Endodermal cell (in vitro differentiated cells): ENCODE data around the gene PAN2. TPM values are rescaled to one million over a fixed set of nuclear protein-coding genes. Genes with fewer than 3 reads are reported as not detected.
A peak's percentile ranks its signal among the peaks of the same experiment; 100 is the strongest.
"Not testable (repeated sequence)": the region's sequence is repeated elsewhere in the genome, so short reads cannot be mapped to it uniquely, and the experiment has no call there.

ENCODE experiments used
- DNase-seq: peaks from one replicate; pipeline ENCODE4 v3.0.0-alpha.2; 2017
- H3K27ac ChIP-seq: 2 replicates; pipeline ENCODE4 v1.5.1; 2013; ENCODE audit warnings: mild to moderate bottlenecking, low read depth, low read length, moderate library complexity
- H3K27me3 ChIP-seq: 2 replicates; pipeline ENCODE4 v1.6.1; 2013; ENCODE audit warnings: mild to moderate bottlenecking, low read length, moderate library complexity; ENCODE audit not compliant: insufficient read depth, control insufficient read depth, poor library complexity, severe bottlenecking
- H3K36me3 ChIP-seq: 2 replicates; pipeline ENCODE4 v1.7.0; 2013; ENCODE audit warnings: mild to moderate bottlenecking, low read length, moderate library complexity; ENCODE audit not compliant: control insufficient read depth, insufficient read depth
- H3K4me1 ChIP-seq: one replicate; pipeline ENCODE4 v1.7.0; 2013; ENCODE audit warnings: low read length; ENCODE audit not compliant: control insufficient read depth, insufficient read depth
- H3K4me3 ChIP-seq: 2 replicates; pipeline ENCODE4 v1.5.1; 2013; ENCODE audit warnings: mild to moderate bottlenecking, low read length, moderate library complexity
- H3K9ac ChIP-seq: 2 replicates; pipeline ENCODE4 v1.6.1; 2013; ENCODE audit warnings: mild to moderate bottlenecking, low read length, moderate library complexity; ENCODE audit not compliant: poor library complexity, severe bottlenecking; ENCODE audit errors: extremely low read depth
- H3K9me3 ChIP-seq: 2 replicates; pipeline ENCODE4 v1.6.1; 2013; ENCODE audit warnings: mild to moderate bottlenecking, low read length, moderate library complexity; ENCODE audit not compliant: control insufficient read depth
- H3K27ac Mint-ChIP-seq: 2 replicates; pipeline ENCODE4 v1.8.0; 2020; ENCODE audit warnings: mixed read lengths
- H3K27me3 Mint-ChIP-seq: 2 replicates; pipeline ENCODE4 v1.8.0; 2021; ENCODE audit warnings: mild to moderate bottlenecking, mixed read lengths; ENCODE audit not compliant: insufficient read depth
- H3K36me3 Mint-ChIP-seq: 2 replicates; pipeline ENCODE4 v1.8.0; 2020; ENCODE audit warnings: low read depth, mixed read lengths
- H3K4me1 Mint-ChIP-seq: 2 replicates; pipeline ENCODE4 v1.8.0; 2020; ENCODE audit warnings: mixed read lengths
- H3K4me3 Mint-ChIP-seq: 2 replicates; pipeline ENCODE4 v1.8.0; 2020; ENCODE audit warnings: mild to moderate bottlenecking, moderate library complexity, mixed read lengths
- H3K9me3 Mint-ChIP-seq: 2 replicates; pipeline ENCODE4 v1.8.0; 2020; ENCODE audit warnings: mild to moderate bottlenecking, mixed read lengths
- WGBS, 2 experiments: methylation state at CpG; one replicate each; pipeline versions ENCODE4 v1.1.5 to v1.1.7; 2013; ENCODE audit warnings: missing lambda C conversion rate in 2 of 2, mixed read lengths in 1 of 2; ENCODE audit not compliant: insufficient coverage in 1 of 2, insufficient read length in 1 of 2; 5-methylcytosine and 5-hydroxymethylcytosine counted together
- total RNA-seq, 2 donors: library from RNA; stranded (reverse); fragmentation: NEBNext Ultra II Directional in 1 of 2; extraction: Animal tissue kit (Norgen Biotek cat#: 25700) in 1 of 2; gene quantifications; 2 replicates in 1 of 2; 3 replicates in 1 of 2; pipeline ENCODE4 v1.2.1, GENCODE V29; 2021
- TF ChIP-seq, protein P1 (sequence below): fragments of 200-600 bp; sonication (generic); conservative IDR thresholded peaks from 2 replicates; pipeline ENCODE4 v1.5.0; 2021; ENCODE audit warnings: antibody characterized with exemption, mild to moderate bottlenecking

PAN2 gene
- total RNA-seq, 2 donors from 2014 or later, result 66.5 to 90.3 TPM

- Histone ChIP-seq H3K9ac (no peak overlapping the region), H3K27ac (no peak overlapping the region), H3K4me3 (no peak overlapping the region), H3K9me3 (no peaks in the 10 kb centered on the region), H3K36me3 (peaks cover 73% of the 10 kb centered on the region), H3K27me3 (no peaks in the 10 kb centered on the region), H3K4me1 (no peaks in the 10 kb centered on the region)
- Mint-ChIP-seq H3K27ac (no peak overlapping the region), H3K27me3 (no peaks in the 10 kb centered on the region), H3K9me3 (no peaks in the 10 kb centered on the region), H3K4me3 (no peak overlapping the region), H3K36me3 (peaks cover 62% of the 10 kb centered on the region), H3K4me1 (peaks cover 3% of the 10 kb centered on the region)
- no peak for DNase-seq
- 100% methylated on average over 1 of the region's 2 CpGs; no CpG with 5 or more reads in 1 of the 2 experiments for WGBS, 2 experiments
- TF ChIP-seq, protein P1, sequence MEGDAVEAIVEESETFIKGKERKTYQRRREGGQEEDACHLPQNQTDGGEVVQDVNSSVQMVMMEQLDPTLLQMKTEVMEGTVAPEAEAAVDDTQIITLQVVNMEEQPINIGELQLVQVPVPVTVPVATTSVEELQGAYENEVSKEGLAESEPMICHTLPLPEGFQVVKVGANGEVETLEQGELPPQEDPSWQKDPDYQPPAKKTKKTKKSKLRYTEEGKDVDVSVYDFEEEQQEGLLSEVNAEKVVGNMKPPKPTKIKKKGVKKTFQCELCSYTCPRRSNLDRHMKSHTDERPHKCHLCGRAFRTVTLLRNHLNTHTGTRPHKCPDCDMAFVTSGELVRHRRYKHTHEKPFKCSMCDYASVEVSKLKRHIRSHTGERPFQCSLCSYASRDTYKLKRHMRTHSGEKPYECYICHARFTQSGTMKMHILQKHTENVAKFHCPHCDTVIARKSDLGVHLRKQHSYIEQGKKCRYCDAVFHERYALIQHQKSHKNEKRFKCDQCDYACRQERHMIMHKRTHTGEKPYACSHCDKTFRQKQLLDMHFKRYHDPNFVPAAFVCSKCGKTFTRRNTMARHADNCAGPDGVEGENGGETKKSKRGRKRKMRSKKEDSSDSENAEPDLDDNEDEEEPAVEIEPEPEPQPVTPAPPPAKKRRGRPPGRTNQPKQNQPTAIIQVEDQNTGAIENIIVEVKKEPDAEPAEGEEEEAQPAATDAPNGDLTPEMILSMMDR, result no peak
These were observed 59.5 kb downstream of the PAN2 start for GRCh38 chr12:56274299-56274698.

GRCh38 chr12:56272468-56272867 is 61.3 kb downstream of the PAN2 start:
- H3K9me3 Mint-ChIP-seq, H3K27me3 Mint-ChIP-seq, H3K27ac Mint-ChIP-seq, H3K9ac ChIP-seq, H3K4me1 Mint-ChIP-seq, DNase-seq, H3K4me3 ChIP-seq, H3K9me3 ChIP-seq, H3K27me3 ChIP-seq, H3K4me1 ChIP-seq, H3K27ac ChIP-seq, H3K4me3 Mint-ChIP-seq: not testable (repeated sequence)
- 100% methylated on average over 1 of the region's 2 CpGs for WGBS, 2 experiments
- H3K36me3 Mint-ChIP-seq, result peaks cover 57% of the 10 kb centered on the region
- peaks cover 66% of the 10 kb centered on the region for H3K36me3 ChIP-seq

DNA sequence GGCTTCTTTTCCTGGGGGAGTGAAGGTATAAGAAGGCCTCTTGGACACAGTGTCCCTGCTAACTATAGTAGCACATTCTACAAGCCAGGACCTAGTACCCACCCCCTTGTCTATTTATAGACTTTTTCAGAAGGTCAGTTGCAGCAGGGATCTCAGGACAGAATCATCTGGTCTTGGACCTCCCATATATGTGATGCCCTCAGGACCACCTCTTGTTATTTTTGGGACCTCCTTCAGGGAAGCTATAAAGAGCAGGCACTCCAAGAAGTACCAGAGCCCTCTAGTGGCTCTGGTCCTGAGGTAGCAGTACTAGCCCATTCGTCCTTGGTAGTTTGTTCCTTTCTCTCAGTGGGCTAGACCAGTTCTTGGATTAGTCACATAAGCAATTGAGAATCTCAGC is 62.8 kb downstream of the PAN2 start:
- Mint-ChIP-seq H3K36me3 (peaks cover 53% of the 10 kb centered on the region), H3K27me3 (no peaks in the 10 kb centered on the region), H3K27ac (no peak overlapping the region), H3K4me3 (no peak overlapping the region), H3K9me3 (no peaks in the 10 kb centered on the region), H3K4me1 (peaks cover 12% of the 10 kb centered on the region)
- H3K4me3 ChIP-seq, result no peak overlapping the region
- H3K9me3 ChIP-seq, result no peaks in the 10 kb centered on the region
- no peak overlapping the region for H3K27ac ChIP-seq
- TF ChIP-seq, protein P1, result peak; percentile 76
- DNase-seq, result peak; percentile 68
- H3K9ac ChIP-seq, result no peak overlapping the region
- 54% methylated on average over 1 of the region's 1 CpG; no CpG with 5 or more reads in 1 of the 2 experiments for WGBS, 2 experiments
- peaks cover 59% of the 10 kb centered on the region for H3K36me3 ChIP-seq
- peaks cover 5% of the 10 kb centered on the region for H3K4me1 ChIP-seq
- H3K27me3 ChIP-seq, result no peaks in the 10 kb centered on the region
